Measurements from ENCODE around the gene SLC52A1.

DNA sequence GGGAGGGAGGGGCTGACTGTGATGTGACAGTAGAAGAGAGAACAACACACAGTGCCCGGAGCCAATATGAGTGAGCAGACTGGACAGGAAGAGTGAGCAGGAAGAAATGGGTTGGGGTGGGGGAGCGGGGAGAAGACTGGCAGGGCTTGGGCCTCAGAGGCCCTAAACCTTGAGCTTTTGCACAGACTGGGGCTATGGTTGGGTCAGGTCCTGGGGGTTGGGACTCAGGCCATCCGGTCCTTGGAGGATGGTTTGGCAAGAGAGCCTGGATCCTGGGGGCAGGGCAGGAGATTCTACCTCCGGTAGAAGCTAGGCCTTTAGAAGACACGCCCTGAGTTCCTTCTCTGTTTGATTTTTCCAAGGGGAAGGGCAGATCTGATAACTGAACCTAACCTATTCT lies 48.8 kb downstream of the SLC52A1 start:
- no peak for TF ChIP-seq EZH2 (IDR thresholded peaks at IDR 0.05; ENCODE audit: insufficient read depth, poor library complexity, severe bottlenecking)
- no peak for TF ChIP-seq EZH2phosphoT487 (IDR thresholded peaks at IDR 0.05; ENCODE audit: insufficient read depth, low read depth)
